Hematopoietic multipotent progenitor cell treated with erythropoietin and hydrocortisone succinate and interleukin-3 and kit ligand, for 4 days (in vitro differentiated cells): Measurements from ENCODE around the gene ZDHHC20.
"Not testable (repeated sequence)": the region's sequence is repeated elsewhere in the genome, so short reads cannot be mapped to it uniquely, and the experiment has no call there.

Experiments
- DNase-seq: peaks from one replicate; pipeline ENCODE4 v3.0.0-alpha.2; 2015

Gene ZDHHC20

GRCh38 chr13:21435231-21435630 lies 23.9 kb downstream of the ZDHHC20 start:
- DNase-seq = no peak

- no peak for DNase-seq
These were observed 24.5 kb downstream of the ZDHHC20 start for GRCh38 chr13:21434588-21434987.

- no peak for DNase-seq
These were observed 29.9 kb downstream of the ZDHHC20 start for GRCh38 chr13:21429211-21429610.

GRCh38 chr13:21427741-21428140 lies 31.4 kb downstream of the ZDHHC20 start:
- DNase-seq = no peak

- no peak for DNase-seq
These were observed 32.9 kb downstream of the ZDHHC20 start for GRCh38 chr13:21426238-21426637.

GRCh38 chr13:21420706-21421105 lies 38.4 kb downstream of the ZDHHC20 start:
- no peak for DNase-seq

GRCh38 chr13:21413013-21413412 lies 46.1 kb downstream of the ZDHHC20 start:
- no peak for DNase-seq

- DNase-seq = not testable (repeated sequence)
These were observed 48.6 kb downstream of the ZDHHC20 start for GRCh38 chr13:21410453-21410852.

- DNase-seq = no peak
These were observed 53.8 kb downstream of the ZDHHC20 start for GRCh38 chr13:21405309-21405708.

- DNase-seq = no peak
These were observed 56.4 kb downstream of the ZDHHC20 start for GRCh38 chr13:21402586-21403307.

GRCh38 chr13:21399741-21400140 lies 59.4 kb downstream of the ZDHHC20 start:
- DNase-seq = peak; percentile 58

GRCh38 chr13:21395953-21396352 lies 63.1 kb downstream of the ZDHHC20 start:
- no peak for DNase-seq

- DNase-seq = no peak
These were observed 70.0 kb downstream of the ZDHHC20 start for GRCh38 chr13:21389124-21389523.

GRCh38 chr13:21385710-21386109 lies 73.4 kb downstream of the ZDHHC20 start:
- no peak for DNase-seq

- no peak for DNase-seq
These were observed 76.0 kb downstream of the ZDHHC20 start for GRCh38 chr13:21383090-21383489.

- DNase-seq = peak; percentile 85
These were observed 81.8 kb downstream of the ZDHHC20 start for GRCh38 chr13:21376998-21377985.

- no peak for DNase-seq
These were observed 86.6 kb downstream of the ZDHHC20 start for GRCh38 chr13:21372530-21372929.

- DNase-seq = no peak
These were observed 88.1 kb downstream of the ZDHHC20 start for GRCh38 chr13:21371011-21371410.

- DNase-seq = no peak
These were observed 93.5 kb downstream of the ZDHHC20 start for GRCh38 chr13:21365574-21365973.

- DNase-seq = no peak
These were observed 94.2 kb downstream of the ZDHHC20 start for GRCh38 chr13:21364916-21365315.

- no peak for DNase-seq
These were observed 94.7 kb downstream of the ZDHHC20 start for GRCh38 chr13:21364357-21364756.

GRCh38 chr13:21362741-21363140 lies 96.4 kb downstream of the ZDHHC20 start:
- DNase-seq = peak; percentile 64

GRCh38 chr13:21361706-21362105 lies 97.4 kb downstream of the ZDHHC20 start:
- DNase-seq = no peak

GRCh38 chr13:21361123-21361522 lies 98.0 kb downstream of the ZDHHC20 start:
- DNase-seq = no peak
